CD8-positive, alpha-beta memory T cell (primary cell): ENCODE measurements around the gene TBX4. TPM values are rescaled to one million over a fixed set of nuclear protein-coding genes. Genes with fewer than 3 reads are reported as not detected.

Experiments
- CTCF ChIA-PET: fragments of 350-600 bp; sonication (Branson Sonifier 250); formaldehyde crosslinking; loops from one replicate; lab custom pipeline; 2021; ENCODE audit warnings: antibody characterized with exemption; lab: Charles Lee
- POLR2A ChIA-PET: fragments of 350-600 bp; sonication (Branson Sonifier 250); formaldehyde crosslinking; loops from one replicate; lab custom pipeline; 2021; ENCODE audit warnings: antibody characterized with exemption; lab: Charles Lee
- DNase-seq, 5 donors: peaks; one replicate each; pipeline versions ENCODE4 v3.0.0 to v3.0.0-alpha.2; 2020 to 2022; ENCODE audit warnings: mixed read lengths in 1 of 5
- H3K27ac ChIP-seq: one replicate; pipeline ENCODE4 v1.7.0; 2013; ENCODE audit warnings: low read depth, mild to moderate bottlenecking, low read length, moderate library complexity
- H3K27me3 ChIP-seq: 2 replicates; pipeline ENCODE4 v1.7.0; 2013; ENCODE audit warnings: low read length, mild to moderate bottlenecking; ENCODE audit not compliant: insufficient read depth, poor library complexity, severe bottlenecking
- H3K36me3 ChIP-seq: 2 replicates; pipeline ENCODE4 v1.7.0; 2013; ENCODE audit warnings: mild to moderate bottlenecking, low read length, moderate library complexity; ENCODE audit not compliant: insufficient read depth
- H3K4me1 ChIP-seq: 2 replicates; pipeline ENCODE4 v1.7.0; 2013; ENCODE audit warnings: mild to moderate bottlenecking, low read length, moderate library complexity; ENCODE audit not compliant: insufficient read depth
- H3K4me3 ChIP-seq: 2 replicates; pipeline ENCODE4 v1.7.0; 2013; ENCODE audit warnings: mild to moderate bottlenecking, low read length
- H3K9me3 ChIP-seq: 2 replicates; pipeline ENCODE4 v1.7.0; 2013; ENCODE audit warnings: mild to moderate bottlenecking, low read length
- H3K27ac Mint-ChIP-seq, 8 donors: one replicate each; pipeline ENCODE4 v1.8.0; 2020 to 2021; ENCODE audit warnings: mixed read lengths in 8 of 8, mild to moderate bottlenecking in 6 of 8, inconsistent platforms in 3 of 8, moderate library complexity in 3 of 8
- H3K27me3 Mint-ChIP-seq, 2 donors: one replicate each; pipeline ENCODE4 v1.8.0; 2020 to 2021; ENCODE audit warnings: mixed read lengths in 2 of 2, mild to moderate bottlenecking in 1 of 2, moderate library complexity in 1 of 2
- H3K36me3 Mint-ChIP-seq, 3 donors: one replicate each; pipeline ENCODE4 v1.8.0; 2020 to 2021; ENCODE audit warnings: mixed read lengths in 3 of 3, inconsistent platforms in 1 of 3, mild to moderate bottlenecking in 1 of 3
- H3K4me1 Mint-ChIP-seq, 3 donors: one replicate each; pipeline ENCODE4 v1.8.0; 2020 to 2021; ENCODE audit warnings: mixed read lengths in 3 of 3, inconsistent platforms in 1 of 3, mild to moderate bottlenecking in 1 of 3
- H3K4me3 Mint-ChIP-seq, 7 donors: one replicate each; pipeline ENCODE4 v1.8.0; 2020 to 2021; ENCODE audit warnings: mixed read lengths in 7 of 7, mild to moderate bottlenecking in 6 of 7, moderate library complexity in 4 of 7, inconsistent platforms in 2 of 7
- H3K9me3 Mint-ChIP-seq, 5 donors: one replicate each; pipeline ENCODE4 v1.8.0; 2020 to 2022; ENCODE audit warnings: mixed read lengths in 5 of 5, mild to moderate bottlenecking in 3 of 5, moderate library complexity in 2 of 5, inconsistent platforms in 1 of 5
- polyA plus RNA-seq: library from polyadenylated mRNA; unstranded; fragments of 300-500 nt; fragmentation: Illumina TruSeq; gene quantifications from one replicate; pipeline ENCODE4 v1.2.3, GENCODE V29; 2021
- total RNA-seq, 2 experiments: library from RNA; stranded (reverse); gene quantifications; one replicate each; pipeline ENCODE4 v1.2.3, GENCODE V29; 2021

The TBX4 gene
- total and polyA plus RNA-seq, 3 experiments from 2014 or later, result not detected

DNA sequence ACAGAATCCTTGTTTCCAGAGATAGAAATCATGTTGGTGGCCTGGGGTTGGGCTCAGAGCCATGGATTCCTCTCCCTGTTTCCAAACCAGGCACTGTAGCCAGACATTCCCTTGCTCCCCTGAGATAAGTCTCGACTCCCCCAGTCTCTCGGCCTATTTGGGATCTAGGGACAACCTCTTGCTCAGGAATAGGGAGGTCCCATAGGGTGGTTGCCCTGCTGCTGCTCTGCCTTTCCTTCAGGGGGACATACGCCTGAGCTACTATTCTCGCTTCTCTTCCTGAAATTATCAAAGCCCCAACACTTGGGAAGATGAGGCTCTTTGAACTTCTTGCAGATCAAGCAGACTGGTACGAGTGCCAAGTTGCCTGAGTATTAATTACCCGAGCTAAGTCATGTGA, 58.0 kb downstream of the TBX4 start:
- H3K27me3 ChIP-seq, result peaks cover 6% of the 10 kb centered on the region

DNA sequence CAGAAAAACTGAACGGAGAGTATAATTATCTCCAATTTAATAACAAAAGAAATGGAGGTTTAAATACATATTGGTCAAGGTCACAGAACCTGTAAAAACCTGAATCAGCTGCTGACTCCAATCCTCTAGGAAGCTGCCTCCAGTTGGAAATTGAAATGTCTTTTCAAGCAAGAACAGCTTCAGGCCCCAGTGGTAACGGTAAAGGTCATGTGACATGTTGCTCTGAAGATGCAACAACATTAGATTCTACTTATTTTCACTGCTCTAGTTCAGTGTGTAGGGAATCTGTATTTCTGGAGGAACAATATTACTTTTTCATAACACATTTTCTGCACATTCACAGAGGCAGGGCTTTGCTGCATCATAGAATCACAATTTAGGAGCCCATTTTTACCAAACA, 58.8 kb downstream of the TBX4 start:
- H3K4me1 Mint-ChIP-seq, result no peaks in the 10 kb centered on the region
- Histone ChIP-seq H3K27ac (no peak overlapping the region), H3K4me1 (no peaks in the 10 kb centered on the region), H3K9me3 (no peaks in the 10 kb centered on the region), H3K27me3 (peaks cover 6% of the 10 kb centered on the region), H3K4me3 (no peak overlapping the region), H3K36me3 (no peaks in the 10 kb centered on the region)
- no peak overlapping the region for H3K27ac Mint-ChIP-seq
- H3K36me3 Mint-ChIP-seq, result no peaks in the 10 kb centered on the region
- DNase-seq, result no peak
- H3K4me3 Mint-ChIP-seq, result no peak overlapping the region
- no peaks in the 10 kb centered on the region for H3K9me3 Mint-ChIP-seq
- ChIA-PET POLR2A (no interaction called here), CTCF (interaction anchor here (1.7 kb wide), 1 partner anchor 12 kb away, joined by 3 read pairs; no protein-coding TSS in a partner anchor)
- peaks cover 1 to 48% of the 10 kb centered on the region in 2 donors for H3K27me3 Mint-ChIP-seq

More for the DNA sequence above, 58.0 kb downstream of the TBX4 start:
- ChIA-PET POLR2A (no interaction called here), CTCF (no interaction called here)
- Histone ChIP-seq H3K4me1 (no peaks in the 10 kb centered on the region), H3K36me3 (no peaks in the 10 kb centered on the region), H3K9me3 (no peaks in the 10 kb centered on the region), H3K4me3 (no peak overlapping the region), H3K27ac (no peak overlapping the region)
- no peaks in the 10 kb centered on the region for H3K9me3 Mint-ChIP-seq
- H3K27ac Mint-ChIP-seq, result peak overlapping the region in 1 of 8 donors; percentile 5
- peaks cover 1 to 52% of the 10 kb centered on the region in 2 donors for H3K27me3 Mint-ChIP-seq
- H3K4me3 Mint-ChIP-seq, result no peak overlapping the region
- DNase-seq, result no peak
- H3K36me3 Mint-ChIP-seq, result no peaks in the 10 kb centered on the region
- no peaks in the 10 kb centered on the region for H3K4me1 Mint-ChIP-seq

DNA sequence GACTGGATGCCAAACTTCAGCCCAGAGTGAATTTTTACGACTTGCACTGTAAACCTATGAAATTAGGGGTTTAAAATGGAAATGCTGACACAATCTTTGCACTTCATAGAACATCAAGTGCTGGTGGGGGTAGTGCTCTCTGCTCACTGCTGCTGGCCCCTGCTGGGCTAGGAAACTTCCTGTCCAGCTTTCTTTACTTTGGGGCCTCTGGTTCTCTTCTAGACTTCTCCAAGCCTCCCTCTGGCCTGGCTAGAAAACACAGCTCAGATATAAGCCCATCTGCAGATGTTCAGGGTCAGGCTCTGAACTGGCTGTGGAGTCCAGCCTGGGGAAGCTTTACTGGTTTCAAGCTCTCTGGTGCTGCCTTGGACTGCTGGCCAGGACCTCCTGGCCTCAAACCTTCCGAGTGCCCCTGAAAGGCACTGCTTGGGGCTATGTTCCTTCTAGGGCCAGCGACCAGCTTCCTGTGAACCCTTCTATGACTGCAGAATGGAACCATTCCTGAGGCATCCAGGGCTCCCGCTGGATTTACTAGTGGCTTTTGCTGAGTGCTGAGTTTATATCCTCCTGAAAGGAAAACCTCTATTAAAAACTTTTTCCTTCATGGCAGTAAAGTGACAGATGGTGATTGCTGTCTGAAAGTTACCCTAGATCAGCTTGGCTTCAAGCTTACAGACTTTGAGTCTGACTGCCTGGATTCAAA, 59.4 kb downstream of the TBX4 start:
- H3K36me3 Mint-ChIP-seq, result no peaks in the 10 kb centered on the region
- Histone ChIP-seq H3K4me3 (no peak overlapping the region), H3K36me3 (no peaks in the 10 kb centered on the region), H3K27ac (no peak overlapping the region), H3K4me1 (no peaks in the 10 kb centered on the region), H3K9me3 (no peaks in the 10 kb centered on the region), H3K27me3 (peaks cover 6% of the 10 kb centered on the region)
- H3K9me3 Mint-ChIP-seq, result no peaks in the 10 kb centered on the region
- H3K4me3 Mint-ChIP-seq, result no peak overlapping the region
- CTCF ChIA-PET, result interaction anchor here (1.7 kb wide), 1 partner anchor 13 kb away, joined by 3 read pairs; no protein-coding TSS in a partner anchor
- peaks cover 1 to 42% of the 10 kb centered on the region in 2 donors for H3K27me3 Mint-ChIP-seq
- H3K27ac Mint-ChIP-seq, result no peak overlapping the region
- H3K4me1 Mint-ChIP-seq, result no peaks in the 10 kb centered on the region
- POLR2A ChIA-PET, result no interaction called here
- no peak for DNase-seq

DNA sequence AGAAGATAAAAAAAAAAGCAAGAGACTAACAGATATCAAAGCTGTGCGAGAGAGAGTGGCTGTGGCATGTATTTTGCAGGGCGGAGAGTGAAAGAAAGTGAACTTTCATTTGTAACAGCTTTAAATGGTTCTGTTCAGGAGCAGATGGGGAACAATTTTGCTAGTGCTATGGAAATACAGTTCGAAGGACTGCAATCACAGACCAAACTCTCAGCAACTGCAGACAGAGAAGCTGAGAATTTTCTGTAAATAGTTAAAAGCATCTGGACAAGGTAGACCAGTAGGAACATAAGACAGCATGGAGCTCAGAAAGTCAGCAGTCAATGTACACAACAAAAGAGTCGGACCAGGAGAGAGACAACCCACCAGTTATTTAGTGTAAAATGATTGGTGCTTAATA, 62.3 kb downstream of the TBX4 start:
- Mint-ChIP-seq H3K27ac (no peak overlapping the region), H3K4me1 (no peaks in the 10 kb centered on the region), H3K9me3 (no peaks in the 10 kb centered on the region), H3K36me3 (no peaks in the 10 kb centered on the region), H3K4me3 (no peak overlapping the region), H3K27me3 (peaks cover 1 to 24% of the 10 kb centered on the region in 2 donors)
- POLR2A ChIA-PET, result no interaction called here
- H3K4me3 ChIP-seq, result no peak overlapping the region
- no peaks in the 10 kb centered on the region for H3K4me1 ChIP-seq
- CTCF ChIA-PET, result interaction anchor here (1.0 kb wide), 1 partner anchor 11 kb away, joined by 3 read pairs; no protein-coding TSS in a partner anchor
- peaks cover 6% of the 10 kb centered on the region for H3K27me3 ChIP-seq
- H3K9me3 ChIP-seq, result no peaks in the 10 kb centered on the region
- H3K36me3 ChIP-seq, result no peaks in the 10 kb centered on the region
- no peak overlapping the region for H3K27ac ChIP-seq
- DNase-seq, result no peak

DNA sequence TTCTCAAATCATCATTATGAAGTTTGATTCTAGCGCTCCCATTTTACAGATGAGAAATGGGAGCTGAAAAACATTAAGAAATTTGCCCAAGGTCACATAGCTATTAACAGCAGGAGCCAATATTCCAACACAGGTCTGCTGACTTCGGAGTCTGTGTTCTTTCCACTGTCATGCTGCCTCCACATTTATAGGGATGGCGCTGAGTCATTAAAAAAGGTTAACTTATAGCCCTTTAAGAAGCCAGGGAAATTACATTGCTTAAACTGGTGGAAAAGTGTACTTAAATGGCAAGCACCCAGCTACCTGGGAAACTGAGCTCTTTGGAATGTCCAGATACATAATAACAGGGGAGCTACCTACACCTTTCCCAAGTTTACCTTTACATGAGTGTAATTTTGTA, 65.0 kb downstream of the TBX4 start:
- H3K36me3 Mint-ChIP-seq, result no peaks in the 10 kb centered on the region
- ChIA-PET CTCF (no interaction called here), POLR2A (no interaction called here)
- Histone ChIP-seq H3K4me1 (no peaks in the 10 kb centered on the region), H3K27ac (no peak overlapping the region), H3K36me3 (no peaks in the 10 kb centered on the region), H3K9me3 (no peaks in the 10 kb centered on the region), H3K4me3 (no peak overlapping the region), H3K27me3 (no peaks in the 10 kb centered on the region)
- no peak overlapping the region for H3K27ac Mint-ChIP-seq
- no peaks in the 10 kb centered on the region for H3K4me1 Mint-ChIP-seq
- no peak for DNase-seq
- no peaks in the 10 kb centered on the region for H3K9me3 Mint-ChIP-seq
- H3K27me3 Mint-ChIP-seq, result peaks cover 5 to 14% of the 10 kb centered on the region in 2 donors
- no peak overlapping the region for H3K4me3 Mint-ChIP-seq

DNA sequence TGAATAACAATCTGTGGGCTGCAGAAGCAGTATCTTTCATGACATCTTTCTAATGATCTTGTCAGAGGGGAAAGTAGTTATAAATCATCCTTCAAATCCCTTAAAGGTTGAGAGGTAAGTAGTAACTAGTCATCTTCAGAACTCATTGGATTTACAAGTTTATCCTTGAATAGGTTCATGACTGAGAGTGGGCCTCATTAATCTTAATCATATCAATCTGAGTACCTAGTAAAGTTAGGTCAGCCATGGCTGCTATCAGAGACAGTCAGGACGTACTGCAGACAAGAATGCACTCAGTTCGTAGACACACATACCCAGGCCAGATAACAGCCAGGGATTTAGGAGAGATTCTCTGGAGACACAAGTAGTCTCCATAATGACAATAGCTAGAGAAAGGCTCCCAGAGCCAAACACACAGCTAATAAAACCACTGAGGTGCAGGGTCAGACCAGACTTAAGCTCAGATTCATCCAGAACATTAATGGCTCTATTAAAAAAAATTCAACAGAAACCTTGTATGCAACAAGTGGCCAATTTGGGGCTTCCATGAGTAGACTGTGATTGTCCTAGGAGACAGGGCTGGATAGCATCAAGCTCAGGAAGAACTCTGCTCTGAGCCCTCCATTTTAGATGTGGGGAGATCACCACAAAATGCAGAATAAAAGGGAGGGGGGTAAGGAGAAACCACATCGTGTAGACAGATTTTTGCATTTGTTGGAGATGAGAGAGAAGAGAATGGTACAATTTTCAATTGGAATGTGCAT, 65.8 kb downstream of the TBX4 start:
- Mint-ChIP-seq H3K27ac (no peak overlapping the region), H3K36me3 (no peaks in the 10 kb centered on the region), H3K27me3 (peaks cover 5 to 14% of the 10 kb centered on the region in 2 donors), H3K4me1 (no peaks in the 10 kb centered on the region), H3K9me3 (no peaks in the 10 kb centered on the region), H3K4me3 (no peak overlapping the region)
- Histone ChIP-seq H3K27ac (no peak overlapping the region), H3K36me3 (no peaks in the 10 kb centered on the region), H3K4me1 (no peaks in the 10 kb centered on the region), H3K9me3 (no peaks in the 10 kb centered on the region), H3K4me3 (no peak overlapping the region), H3K27me3 (no peaks in the 10 kb centered on the region)
- POLR2A ChIA-PET, result no interaction called here
- no peak for DNase-seq
- CTCF ChIA-PET, result no interaction called here

DNA sequence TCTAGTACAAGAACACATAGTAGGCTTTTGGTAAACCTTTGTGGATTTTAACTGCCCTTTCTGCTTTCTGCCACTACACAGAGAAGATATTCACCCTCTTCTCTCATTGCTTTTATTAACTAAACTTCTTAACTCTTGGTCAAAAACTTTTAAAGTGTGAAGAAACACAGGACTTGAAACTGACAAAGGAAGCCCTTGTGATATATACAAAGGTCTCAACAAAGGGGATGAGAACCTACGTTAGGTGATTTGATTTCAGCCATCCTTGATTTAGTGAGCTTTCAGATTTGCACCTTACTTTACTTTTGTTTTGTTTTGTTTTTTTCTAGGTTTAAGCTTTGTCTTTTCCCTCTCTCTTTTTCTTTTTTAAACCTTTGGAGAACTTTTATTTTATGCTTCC, 66.9 kb downstream of the TBX4 start:
- no peak for DNase-seq
- H3K27ac ChIP-seq, result no peak overlapping the region
- POLR2A ChIA-PET, result no interaction called here
- no peaks in the 10 kb centered on the region for H3K36me3 ChIP-seq
- no peak overlapping the region for H3K4me3 Mint-ChIP-seq
- H3K9me3 Mint-ChIP-seq, result no peaks in the 10 kb centered on the region
- H3K9me3 ChIP-seq, result no peaks in the 10 kb centered on the region
- no peaks in the 10 kb centered on the region for H3K4me1 Mint-ChIP-seq
- CTCF ChIA-PET, result no interaction called here
- H3K27me3 Mint-ChIP-seq, result peaks cover 11 to 21% of the 10 kb centered on the region in 2 donors
- H3K27me3 ChIP-seq, result no peaks in the 10 kb centered on the region
- H3K27ac Mint-ChIP-seq, result no peak overlapping the region
- H3K36me3 Mint-ChIP-seq, result no peaks in the 10 kb centered on the region
- H3K4me1 ChIP-seq, result no peaks in the 10 kb centered on the region
- H3K4me3 ChIP-seq, result no peak overlapping the region

DNA sequence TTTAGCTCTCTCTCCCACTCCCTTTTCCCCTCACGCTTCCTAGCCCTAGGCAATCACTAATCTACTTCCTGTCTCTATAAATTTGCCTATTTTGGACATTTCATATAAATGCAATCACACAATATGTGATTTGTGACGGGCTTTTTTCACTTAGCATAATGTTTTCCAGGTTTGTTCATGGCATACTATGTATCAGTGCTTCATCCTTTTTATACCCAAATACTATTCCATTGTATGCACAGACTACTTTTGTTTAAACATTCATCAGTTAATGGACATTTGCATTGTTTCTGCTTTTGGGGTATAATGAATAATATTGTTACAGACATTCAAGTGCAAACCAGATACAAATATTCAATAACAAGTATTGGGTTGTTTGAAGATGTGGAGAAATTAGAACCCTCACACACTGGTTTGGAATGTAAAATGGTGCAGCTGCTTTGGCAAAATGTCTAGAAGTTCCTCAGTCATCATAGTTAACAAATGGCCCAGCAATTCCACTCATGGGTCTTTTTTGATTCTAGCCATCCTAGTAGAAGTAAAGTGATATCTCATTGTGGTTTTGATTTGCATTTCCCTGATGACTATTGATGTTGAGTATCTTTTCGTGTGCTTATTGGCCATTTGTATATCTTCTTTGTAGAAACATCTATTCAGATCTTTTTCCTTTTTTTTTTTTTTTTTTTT, 67.7 kb downstream of the TBX4 start:
- H3K27ac ChIP-seq, result no peak overlapping the region
- H3K36me3 Mint-ChIP-seq, result no peaks in the 10 kb centered on the region
- DNase-seq, result no peak
- H3K4me3 ChIP-seq, result no peak overlapping the region
- ChIA-PET POLR2A (no interaction called here), CTCF (no interaction called here)
- no peak overlapping the region for H3K4me3 Mint-ChIP-seq
- no peaks in the 10 kb centered on the region for H3K27me3 ChIP-seq
- H3K4me1 Mint-ChIP-seq, result no peaks in the 10 kb centered on the region
- no peaks in the 10 kb centered on the region for H3K9me3 Mint-ChIP-seq
- H3K36me3 ChIP-seq, result no peaks in the 10 kb centered on the region
- no peaks in the 10 kb centered on the region for H3K9me3 ChIP-seq
- no peaks in the 10 kb centered on the region for H3K4me1 ChIP-seq
- no peak overlapping the region for H3K27ac Mint-ChIP-seq
- peaks cover 18 to 25% of the 10 kb centered on the region in 2 donors for H3K27me3 Mint-ChIP-seq
